GM19328 (cell line): ENCODE data around the gene PIAS2.
"Not testable (repeated sequence)": the region's sequence is repeated elsewhere in the genome, so short reads cannot be mapped to it uniquely, and the experiment has no call there.

ENCODE experiments used
- ATAC-seq: cut with Tn5 transposase; IDR thresholded peaks from one replicate; pipeline ENCODE4 v1.9.1; 2021; ENCODE audit warnings: mild to moderate bottlenecking, moderate library complexity; ENCODE audit not compliant: unreplicated experiment

PIAS2 gene, protein sequence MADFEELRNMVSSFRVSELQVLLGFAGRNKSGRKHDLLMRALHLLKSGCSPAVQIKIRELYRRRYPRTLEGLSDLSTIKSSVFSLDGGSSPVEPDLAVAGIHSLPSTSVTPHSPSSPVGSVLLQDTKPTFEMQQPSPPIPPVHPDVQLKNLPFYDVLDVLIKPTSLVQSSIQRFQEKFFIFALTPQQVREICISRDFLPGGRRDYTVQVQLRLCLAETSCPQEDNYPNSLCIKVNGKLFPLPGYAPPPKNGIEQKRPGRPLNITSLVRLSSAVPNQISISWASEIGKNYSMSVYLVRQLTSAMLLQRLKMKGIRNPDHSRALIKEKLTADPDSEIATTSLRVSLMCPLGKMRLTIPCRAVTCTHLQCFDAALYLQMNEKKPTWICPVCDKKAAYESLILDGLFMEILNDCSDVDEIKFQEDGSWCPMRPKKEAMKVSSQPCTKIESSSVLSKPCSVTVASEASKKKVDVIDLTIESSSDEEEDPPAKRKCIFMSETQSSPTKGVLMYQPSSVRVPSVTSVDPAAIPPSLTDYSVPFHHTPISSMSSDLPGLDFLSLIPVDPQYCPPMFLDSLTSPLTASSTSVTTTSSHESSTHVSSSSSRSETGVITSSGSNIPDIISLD

DNA sequence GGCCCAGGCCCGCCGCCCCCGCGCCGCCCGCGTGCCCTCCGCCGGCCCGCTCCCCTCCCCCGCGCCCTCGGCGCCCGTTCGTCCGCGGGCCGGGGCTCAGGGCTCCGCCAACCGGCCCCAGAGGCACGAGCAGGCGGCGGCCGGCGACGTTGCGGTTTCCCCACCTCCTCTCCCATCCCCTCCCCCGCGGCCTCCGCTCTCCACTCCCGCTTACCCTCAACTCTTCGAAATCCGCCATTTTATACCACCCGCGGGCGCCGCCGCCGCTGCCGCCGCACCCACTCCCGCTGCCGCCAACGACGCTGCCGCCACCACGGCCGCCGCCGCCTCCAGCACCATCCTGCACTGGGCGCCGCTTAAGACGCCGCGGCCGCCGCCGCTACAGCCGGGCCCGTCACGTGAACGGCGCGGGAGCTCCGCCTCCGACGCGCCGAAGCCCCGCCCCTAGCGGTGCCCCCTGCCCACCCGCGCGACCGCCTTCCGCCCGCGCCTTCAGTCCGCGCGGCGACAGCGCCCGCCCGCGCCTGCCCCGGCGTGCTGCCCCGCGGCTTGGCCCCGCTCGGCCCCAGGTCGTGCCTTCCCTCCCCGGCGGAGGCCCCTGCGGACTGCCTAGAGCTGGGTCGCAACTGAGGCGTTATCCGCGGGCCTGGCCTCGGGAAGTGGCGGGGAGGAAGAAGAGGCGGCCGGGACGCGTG is at the start of gene PIAS2, which contains the start of gene KATNAL2:
PIAS2 (minus strand) TSS at position 400 of the 695 bp plus-strand sequence; CDS start at position 238, 162 bp downstream.
KATNAL2 (plus strand) TSS at position 495 of the 695 bp plus-strand sequence. CDS start 29,271 bp downstream, outside the sequence.
- ATAC-seq, result peak; percentile 82

DNA sequence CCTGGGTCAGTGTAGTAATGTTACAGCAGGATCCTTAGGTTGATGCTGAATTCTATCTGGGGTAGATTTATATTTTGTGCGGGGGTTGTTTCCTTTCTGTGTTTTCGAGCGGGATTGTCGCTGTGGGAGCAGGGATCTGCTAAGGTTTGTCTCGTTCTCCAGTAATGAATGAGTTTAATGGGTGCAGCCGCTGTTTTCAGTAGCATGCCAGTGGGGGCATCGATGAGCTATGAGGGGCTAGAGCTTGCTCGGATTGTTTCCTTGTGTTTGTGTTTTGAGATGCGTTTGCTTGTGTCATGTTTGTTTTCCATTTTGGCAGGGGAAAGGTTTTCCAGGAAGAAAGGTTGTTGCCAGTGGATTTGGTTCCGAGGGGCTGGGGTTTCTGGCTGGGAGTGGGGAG is 49.0 kb upstream of the PIAS2 start:
- not testable (repeated sequence) for ATAC-seq

DNA sequence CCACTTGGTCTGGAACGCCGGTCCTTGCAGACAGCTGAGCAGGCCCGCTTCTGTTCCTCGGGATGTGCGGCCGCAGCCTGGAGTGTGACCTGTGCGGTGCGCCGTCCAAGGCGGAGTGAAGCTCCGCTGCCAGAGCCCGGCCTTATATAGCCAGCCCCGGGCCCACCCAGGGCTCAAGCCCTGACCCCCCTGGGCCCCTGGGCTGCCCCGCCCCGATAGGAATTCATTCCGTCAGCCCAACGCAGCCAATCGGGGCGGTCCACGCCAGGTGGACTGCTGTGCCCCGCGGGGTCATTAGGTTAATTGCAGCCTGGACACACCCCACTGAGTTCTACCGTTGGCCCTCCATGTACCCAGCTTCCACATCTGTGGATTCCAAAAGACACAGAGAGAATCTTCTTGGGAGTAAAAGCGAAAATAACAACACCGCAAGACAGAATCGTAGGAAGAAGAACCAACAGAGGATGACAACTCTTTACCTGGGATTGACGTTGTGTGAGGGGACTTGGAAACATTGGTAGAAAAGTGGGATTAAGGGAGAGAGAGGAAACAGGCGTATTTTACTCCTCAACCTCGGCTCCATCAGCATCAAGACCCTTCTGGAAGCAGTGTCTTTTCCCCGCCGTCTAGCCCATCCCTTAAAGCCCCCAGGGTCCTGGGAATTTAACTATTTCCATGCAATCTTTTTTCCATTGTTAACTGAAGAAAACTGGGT is 47.4 kb upstream of the PIAS2 start:
- ATAC-seq, result not testable (repeated sequence)

DNA sequence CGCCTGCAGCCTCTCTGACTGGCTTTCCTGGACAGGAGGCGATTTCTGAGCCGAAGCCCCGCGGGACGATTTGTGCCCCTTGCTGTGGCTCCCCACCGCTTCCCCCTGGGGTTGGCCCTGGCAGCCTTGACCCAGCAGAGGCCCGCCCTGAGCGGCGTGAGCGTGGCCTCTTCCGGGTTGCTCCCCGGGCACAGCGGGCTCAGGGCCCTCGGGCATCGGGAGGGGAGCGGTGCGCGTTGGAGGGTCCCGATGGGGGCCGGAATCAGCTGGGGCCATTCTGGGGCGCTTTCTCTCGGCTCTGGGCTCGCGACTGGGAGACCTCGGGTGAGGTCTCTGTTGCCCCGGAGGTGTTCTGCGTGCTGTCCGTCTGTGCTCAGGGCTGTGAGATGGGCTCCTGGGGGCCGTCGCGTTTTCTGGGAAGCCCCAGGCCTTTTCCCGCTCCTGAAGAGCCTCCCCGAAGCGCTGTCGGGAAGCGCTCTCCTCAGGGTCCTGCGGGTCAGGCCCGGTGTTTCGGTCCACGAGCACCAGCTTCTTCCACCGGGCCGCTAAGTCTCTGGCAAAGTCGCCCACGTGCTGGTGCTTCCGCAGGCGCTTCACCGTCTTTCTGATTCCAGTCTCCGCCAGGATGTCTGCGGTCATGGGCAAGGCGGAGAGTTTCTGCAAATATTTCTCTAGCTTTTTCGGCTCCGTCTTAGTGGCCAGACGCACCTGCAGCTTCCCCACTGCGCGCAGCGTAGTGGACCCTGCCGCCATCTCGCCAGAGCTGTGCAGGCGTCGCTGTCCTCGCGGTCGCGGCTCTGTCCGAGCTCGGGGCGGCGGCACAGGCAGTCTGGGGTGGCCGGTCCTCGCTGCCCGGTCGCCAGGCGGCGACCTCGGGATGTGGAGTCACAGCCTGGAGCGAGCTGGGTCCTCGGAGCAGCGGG is 46.6 kb upstream of the PIAS2 start:
- not testable (repeated sequence) for ATAC-seq

DNA sequence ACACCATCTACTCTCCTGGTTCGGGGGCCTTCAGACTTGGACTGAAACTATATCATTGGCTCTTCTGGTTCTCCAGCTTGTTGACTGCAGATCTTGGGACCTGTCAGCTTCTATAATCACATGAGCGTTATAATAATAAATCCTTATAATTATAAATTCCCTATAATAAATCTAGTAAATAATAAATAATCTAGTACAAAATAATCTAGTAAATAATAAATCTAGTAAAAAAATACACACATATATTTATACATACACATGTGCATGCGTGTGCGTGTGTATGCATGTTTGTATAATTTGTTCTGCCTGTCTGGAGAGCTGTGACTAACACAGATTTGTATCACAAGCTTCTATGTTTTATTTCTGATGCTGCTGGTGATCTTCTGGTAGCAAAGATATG is 40.9 kb upstream of the PIAS2 start:
- no peak for ATAC-seq

- no peak for ATAC-seq
Observed at GRCh38 chr18:46953195-46953594, 35.9 kb upstream of the PIAS2 start.

DNA sequence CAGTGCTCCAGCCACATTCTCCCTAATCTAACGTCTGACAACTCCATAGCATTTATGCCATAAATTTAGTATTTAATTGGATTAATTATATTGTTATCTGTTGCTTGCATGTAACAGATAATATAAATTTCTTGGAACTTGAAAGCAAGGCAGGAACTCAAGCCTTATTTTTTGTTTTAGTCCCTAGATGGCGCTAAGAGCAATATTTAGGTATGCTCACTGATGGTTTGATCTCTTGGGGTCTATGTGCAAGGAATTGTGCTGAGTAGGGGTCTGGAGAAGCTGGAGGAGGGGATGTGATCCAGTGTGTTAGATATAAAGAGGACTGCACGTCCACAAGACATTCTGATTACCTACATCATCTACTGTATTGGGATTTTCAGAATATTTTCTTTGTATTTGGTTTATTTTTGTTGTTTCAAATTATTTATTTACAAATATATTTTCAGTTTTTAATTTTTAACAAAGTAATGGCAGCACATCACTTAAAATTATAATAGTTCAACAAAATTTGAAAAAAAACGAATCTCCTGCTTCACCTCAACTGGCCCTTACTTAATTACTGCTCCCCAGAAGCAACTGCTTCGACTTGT is 32.9 kb upstream of the PIAS2 start:
- ATAC-seq, result no peak

DNA sequence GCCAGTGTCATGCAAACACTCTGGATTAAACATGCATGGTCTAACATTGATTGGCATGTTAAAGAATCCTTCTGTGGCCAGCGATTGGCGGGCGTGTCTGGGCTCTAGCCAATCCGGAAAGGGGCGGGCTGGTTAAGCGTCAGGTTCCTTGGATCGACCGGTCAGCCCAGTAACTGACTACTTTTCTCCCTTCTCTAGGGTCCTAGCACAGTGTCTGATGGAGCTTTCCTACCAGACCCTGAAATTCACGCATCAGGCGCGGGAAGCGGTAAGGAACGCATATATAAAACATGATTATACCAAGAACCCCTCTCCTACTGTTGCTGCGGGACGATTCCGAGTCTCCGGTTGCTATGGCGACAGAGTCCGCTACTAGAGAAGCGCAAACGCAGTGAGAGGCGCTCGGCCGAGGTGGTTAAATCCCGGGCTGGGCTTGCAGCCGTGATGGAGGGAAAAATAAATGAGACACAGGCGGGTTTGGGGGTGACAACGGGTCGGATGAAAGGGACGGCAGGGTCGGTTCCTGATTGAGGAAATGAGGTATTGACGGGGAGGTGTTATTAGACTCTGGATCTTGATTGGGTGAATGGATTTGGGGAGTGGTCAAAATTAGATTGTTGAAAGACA is 29.5 kb upstream of the PIAS2 start:
- ATAC-seq, result peak; percentile 91

- ATAC-seq, result no peak
Observed at GRCh38 chr18:46942646-46943045, 25.3 kb upstream of the PIAS2 start.

GRCh38 chr18:46939998-46940571 is 22.8 kb upstream of the PIAS2 start:
- ATAC-seq, result no peak

DNA sequence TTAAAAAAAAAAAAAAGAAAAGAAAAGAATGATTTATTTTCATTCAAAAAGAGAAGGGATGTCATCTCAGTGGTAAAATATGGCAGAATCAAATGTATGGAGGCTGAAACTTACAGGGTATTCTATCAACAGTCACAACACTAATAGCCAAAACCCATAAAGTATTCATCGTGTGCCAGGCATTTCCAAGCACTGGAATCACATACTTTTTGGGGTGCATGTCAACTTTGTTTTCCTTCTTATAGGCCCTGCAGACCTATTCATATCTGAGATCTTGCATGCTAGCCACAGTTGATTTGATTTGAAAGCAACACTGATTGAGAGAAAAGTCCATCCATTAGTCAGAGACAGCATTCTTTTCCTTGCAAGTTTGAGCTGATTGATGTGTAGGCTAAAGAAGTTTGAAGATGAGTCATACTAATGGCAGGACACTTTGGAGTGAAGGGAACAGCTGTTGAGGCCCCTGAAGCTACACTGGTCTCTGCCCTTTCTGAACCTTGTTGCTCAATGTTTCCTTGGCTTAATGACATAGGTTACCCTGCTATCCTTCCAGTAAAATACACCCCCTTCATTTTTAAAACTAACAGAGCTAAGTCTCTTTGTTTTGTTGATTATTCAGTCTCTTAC is 22.1 kb upstream of the PIAS2 start:
- no peak for ATAC-seq

DNA sequence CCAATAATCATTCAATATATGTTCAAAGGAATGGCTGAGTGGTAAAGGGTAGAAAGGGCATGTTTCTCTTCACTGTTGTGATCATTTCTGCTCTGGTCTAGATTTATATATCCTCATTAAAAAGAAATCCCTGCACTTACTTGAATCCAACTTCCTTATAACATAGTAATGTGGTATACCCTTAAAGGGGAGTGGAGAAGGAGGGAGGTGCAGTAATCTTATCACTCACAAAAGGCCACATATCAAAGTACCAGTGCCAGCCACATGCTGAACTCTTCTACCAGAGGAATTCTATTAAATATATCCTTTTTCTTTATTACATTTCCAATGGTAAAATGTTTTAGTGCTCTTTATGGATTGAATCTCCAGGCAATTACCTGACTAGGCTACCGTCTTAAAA is 3.3 kb upstream of the PIAS2 start:
- ATAC-seq, result no peak

GRCh38 chr18:46920067-46920466 is 2.8 kb upstream of the PIAS2 start:
- ATAC-seq, result no peak

- ATAC-seq, result no peak
Observed at GRCh38 chr18:46917803-46918600, 695 bp upstream of the PIAS2 start.

DNA sequence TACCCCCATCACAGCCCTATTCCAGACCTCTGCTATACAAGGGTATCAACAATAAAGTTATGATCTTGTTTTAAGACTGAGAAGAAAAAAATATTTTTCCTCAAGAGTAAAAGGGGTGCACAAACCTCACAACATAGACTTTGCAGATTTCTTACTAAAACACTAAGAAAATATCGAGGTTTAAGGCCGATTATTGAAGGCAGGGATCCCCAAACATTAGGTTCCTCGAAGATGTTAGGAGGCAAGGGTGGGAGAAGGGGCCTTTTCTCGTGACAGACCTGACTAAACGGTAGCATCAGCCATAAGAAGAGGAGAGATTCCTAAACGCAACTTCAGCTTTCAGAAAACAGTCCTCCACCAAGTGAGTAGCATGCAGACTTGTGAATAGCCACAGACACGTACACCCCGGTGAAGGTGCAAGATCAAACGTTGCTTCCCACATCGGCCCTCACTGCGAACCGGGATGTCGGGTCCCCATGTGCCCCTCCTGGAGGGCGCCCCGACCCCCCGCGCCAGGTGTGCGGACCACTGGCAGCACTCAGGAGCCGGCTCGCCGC is 678 bp downstream of the PIAS2 start:
- no peak for ATAC-seq

DNA sequence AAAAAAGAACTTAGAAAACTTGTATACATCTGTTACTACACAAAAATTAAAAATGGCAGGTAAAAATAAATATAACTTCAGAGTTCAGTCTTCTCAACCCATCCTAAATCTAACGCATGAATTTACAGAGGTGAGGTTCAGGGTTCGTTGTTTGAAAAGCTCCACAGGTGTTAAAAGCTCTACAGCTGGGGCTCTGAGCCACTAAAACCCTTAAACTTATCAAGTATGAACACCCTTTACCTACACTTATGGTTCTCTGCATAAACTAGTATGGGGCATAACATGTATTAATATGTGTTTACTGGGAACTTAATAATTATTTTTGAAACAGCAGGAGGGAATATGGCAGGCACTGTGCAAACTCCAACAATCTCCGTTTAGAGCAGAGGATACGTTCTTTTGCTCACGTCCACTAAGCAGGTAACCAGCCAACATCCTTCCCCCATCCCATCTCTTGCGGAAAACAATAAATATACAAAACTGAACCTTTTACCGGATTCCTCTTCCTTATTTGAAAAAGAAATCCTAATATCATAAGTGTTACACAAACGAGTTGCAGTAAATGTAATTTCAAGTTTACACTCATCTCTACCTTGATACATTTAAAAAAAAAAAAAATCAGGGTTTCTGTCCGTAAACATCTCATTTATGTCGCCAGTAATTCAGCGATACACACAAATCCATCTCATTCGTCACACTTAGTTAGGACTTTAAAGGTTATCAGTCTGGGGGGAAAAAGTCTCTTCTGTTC is 1.3 kb downstream of the PIAS2 start:
- ATAC-seq, result no peak
